Activated CD4-positive, alpha-beta T cell treated with anti-CD3 and anti-CD28 coated beads for 36 hours (primary cell): ENCODE data around the gene IL31RA. TPM values are rescaled to one million over a fixed set of nuclear protein-coding genes. Genes with fewer than 3 reads are reported as not detected.

Source experiments
- ATAC-seq: fragments of 200-7000 bp; cut with Tn5 transposase; one replicate; pipeline ENCODE4 v1.10.0; 2021; ENCODE audit warnings: mild to moderate bottlenecking, moderate library complexity
- CTCF ChIA-PET: fragments of 350-600 bp; sonication (Branson Sonifier 250); formaldehyde crosslinking; loops from one replicate; lab custom pipeline; 2021; ENCODE audit warnings: antibody characterized with exemption; lab: Charles Lee
- POLR2A ChIA-PET: fragments of 350-600 bp; sonication (Branson Sonifier 250); formaldehyde crosslinking; loops from one replicate; lab custom pipeline; 2021; ENCODE audit warnings: antibody characterized with exemption, inconsistent platforms; lab: Charles Lee
- DNase-seq: peaks from one replicate; pipeline ENCODE4 v3.0.0-alpha.2; 2020
- H3K27ac Mint-ChIP-seq: one replicate; pipeline ENCODE4 v1.8.0; 2021; ENCODE audit warnings: mixed read lengths
- H3K27me3 Mint-ChIP-seq: one replicate; pipeline ENCODE4 v1.8.0; 2021; ENCODE audit warnings: mixed read lengths
- H3K36me3 Mint-ChIP-seq: one replicate; pipeline ENCODE4 v1.8.0; 2021; ENCODE audit warnings: low read depth, mixed read lengths
- H3K4me1 Mint-ChIP-seq: one replicate; pipeline ENCODE4 v1.8.0; 2021; ENCODE audit warnings: mixed read lengths
- H3K4me3 Mint-ChIP-seq: one replicate; pipeline ENCODE4 v1.8.0; 2021; ENCODE audit warnings: mild to moderate bottlenecking, moderate library complexity, mixed read lengths
- H3K9me3 Mint-ChIP-seq: one replicate; pipeline ENCODE4 v1.8.0; 2021; ENCODE audit warnings: low read depth, mixed read lengths
- intact Hi-C, 2 experiments: fragments of 100-400 bp; cut with DNase I in 1 of 2; cut with micrococcal nuclease in 1 of 2; formaldehyde crosslinking; loops; one replicate each; pipeline versions ENCODE4 v1.14.2 to v1.15.1; 2022 to 2024; cut with DNase I, micrococcal nuclease
- total RNA-seq, 2 experiments: library from RNA; stranded (reverse); gene quantifications; one replicate each; pipeline ENCODE4 v1.2.3, GENCODE V29; 2021

Gene IL31RA
- total RNA-seq, 2 experiments from 2014 or later, result not detected

- CTCF ChIA-PET, result no interaction called here
- POLR2A ChIA-PET, result no interaction called here
- Mint-ChIP-seq H3K4me3 (no peak overlapping the region), H3K9me3 (no peaks in the 10 kb centered on the region), H3K36me3 (no peaks in the 10 kb centered on the region), H3K27ac (no peak overlapping the region), H3K27me3 (no peaks in the 10 kb centered on the region), H3K4me1 (peaks cover 15% of the 10 kb centered on the region)
- ATAC-seq, result no peak
- intact Hi-C loops, result loop anchor here in 1 of 2 experiments (5.0 kb wide), 1 partner anchor 743 kb away; the partner anchor contains the start of gene CDC20B
- no peak for DNase-seq
These were observed 63.8 kb downstream of the IL31RA start for GRCh38 chr5:55914971-55915370.

GRCh38 chr5:55915783-55916182 lies 64.6 kb downstream of the IL31RA start:
- Mint-ChIP-seq H3K36me3 (no peaks in the 10 kb centered on the region), H3K9me3 (no peaks in the 10 kb centered on the region), H3K4me1 (peaks cover 15% of the 10 kb centered on the region), H3K27ac (no peak overlapping the region), H3K4me3 (no peak overlapping the region), H3K27me3 (no peaks in the 10 kb centered on the region)
- ATAC-seq (no peak), DNase-seq (no peak)
- intact Hi-C loops, result loop anchor here in 1 of 2 experiments (5.0 kb wide), 1 partner anchor 743 kb away; the partner anchor contains the start of gene CDC20B
- POLR2A ChIA-PET, result no interaction called here
- CTCF ChIA-PET, result interaction anchor here (0.6 kb wide), 1 partner anchor 21 kb away, joined by 3 read pairs; no protein-coding TSS in a partner anchor

- H3K27ac Mint-ChIP-seq, result no peak overlapping the region
- no peak for ATAC-seq
These were observed 65.8 kb downstream of the IL31RA start for GRCh38 chr5:55916986-55917385.

GRCh38 chr5:55917402-55918086 lies 66.4 kb downstream of the IL31RA start:
- Mint-ChIP-seq H3K4me3 (no peak overlapping the region), H3K9me3 (no peaks in the 10 kb centered on the region), H3K27ac (no peak overlapping the region), H3K36me3 (no peaks in the 10 kb centered on the region), H3K27me3 (no peaks in the 10 kb centered on the region), H3K4me1 (peaks cover 10% of the 10 kb centered on the region)
- intact Hi-C loops, result loop anchor here in 1 of 2 experiments (5.0 kb wide), 1 partner anchor 745 kb away; the partner anchor contains the start of gene CDC20B
- DNase-seq, result no peak
- ATAC-seq, result no peak
- POLR2A ChIA-PET, result no interaction called here
- CTCF ChIA-PET, result interaction anchor here (0.5 to 0.9 kb wide), 2 partner anchors 16 to 1571 kb away, joined by 3 to 4 read pairs; no protein-coding TSS in a partner anchor

More at GRCh38 chr5:55916986-55917385, 65.8 kb downstream of the IL31RA start:
- ChIA-PET POLR2A (interaction anchor here (0.5 kb wide), 1 partner anchor 143 kb away, joined by 3 read pairs; no protein-coding TSS in a partner anchor), CTCF (no interaction called here)
- intact Hi-C loops, result loop anchor here in 1 of 2 experiments (5.0 kb wide), 1 partner anchor 745 kb away; the partner anchor contains the start of gene CDC20B
- Mint-ChIP-seq H3K9me3 (no peaks in the 10 kb centered on the region), H3K4me3 (no peak overlapping the region), H3K36me3 (no peaks in the 10 kb centered on the region), H3K4me1 (peaks cover 13% of the 10 kb centered on the region), H3K27me3 (no peaks in the 10 kb centered on the region)
- no peak for DNase-seq

- H3K27ac Mint-ChIP-seq, result no peak overlapping the region
- CTCF ChIA-PET, result interaction anchor here (0.5 to 0.9 kb wide), 2 partner anchors 17 to 1571 kb away, joined by 3 to 4 read pairs; no protein-coding TSS in a partner anchor
- no peak overlapping the region for H3K4me3 Mint-ChIP-seq
These were observed 67.2 kb downstream of the IL31RA start for GRCh38 chr5:55918087-55919035.

GRCh38 chr5:55919625-55920024 lies 68.5 kb downstream of the IL31RA start:
- intact Hi-C loops, result loop anchor here in 1 of 2 experiments (5.0 kb wide), 1 partner anchor 747 kb away; the partner anchor contains the start of gene CDC20B
- Mint-ChIP-seq H3K4me3 (no peak overlapping the region), H3K27ac (no peak overlapping the region), H3K36me3 (no peaks in the 10 kb centered on the region), H3K27me3 (no peaks in the 10 kb centered on the region), H3K9me3 (no peaks in the 10 kb centered on the region), H3K4me1 (peaks cover 18% of the 10 kb centered on the region)
- DNase-seq (no peak), ATAC-seq (no peak)
- ChIA-PET CTCF (interaction anchor here (0.6 to 1.1 kb wide), 4 partner anchors 12 to 363 kb away, joined by 3 to 4 read pairs (median 3); no protein-coding TSS in a partner anchor), POLR2A (no interaction called here)

More at GRCh38 chr5:55918087-55919035, 67.2 kb downstream of the IL31RA start:
- ATAC-seq (peak; percentile 83), DNase-seq (peak; percentile 45)
- POLR2A ChIA-PET, result no interaction called here
- H3K27me3 Mint-ChIP-seq, result no peaks in the 10 kb centered on the region
- no peaks in the 10 kb centered on the region for H3K9me3 Mint-ChIP-seq
- peaks cover 15% of the 10 kb centered on the region for H3K4me1 Mint-ChIP-seq
- intact Hi-C loops, result loop anchor here in 1 of 2 experiments (5.0 kb wide), 1 partner anchor 746 kb away; the partner anchor contains the start of gene CDC20B
- no peaks in the 10 kb centered on the region for H3K36me3 Mint-ChIP-seq

- intact Hi-C loops, result no loop called here
These were observed 69.6 kb downstream of the IL31RA start for GRCh38 chr5:55920784-55921183.

GRCh38 chr5:55921617-55922016 lies 70.5 kb downstream of the IL31RA start:
- CTCF ChIA-PET, result interaction anchor here (0.6 to 1.1 kb wide), 3 partner anchors 14 to 130 kb away, joined by 3 to 4 read pairs (median 3); no protein-coding TSS in a partner anchor
- no peak overlapping the region for H3K4me3 Mint-ChIP-seq
- DNase-seq, result no peak
- no peaks in the 10 kb centered on the region for H3K27me3 Mint-ChIP-seq
- H3K9me3 Mint-ChIP-seq, result no peaks in the 10 kb centered on the region
- peaks cover 18% of the 10 kb centered on the region for H3K4me1 Mint-ChIP-seq
- intact Hi-C loops, result no loop called here
- no peak overlapping the region for H3K27ac Mint-ChIP-seq
- POLR2A ChIA-PET, result no interaction called here
- H3K36me3 Mint-ChIP-seq, result no peaks in the 10 kb centered on the region
- no peak for ATAC-seq

More at GRCh38 chr5:55920784-55921183, 69.6 kb downstream of the IL31RA start:
- no peak overlapping the region for H3K4me3 Mint-ChIP-seq
- POLR2A ChIA-PET, result interaction anchor here (0.6 kb wide), 1 partner anchor 10 kb away, joined by 3 read pairs; no protein-coding TSS in a partner anchor
- H3K27me3 Mint-ChIP-seq, result no peaks in the 10 kb centered on the region
- DNase-seq (no peak), ATAC-seq (no peak)
- H3K4me1 Mint-ChIP-seq, result peaks cover 18% of the 10 kb centered on the region
- CTCF ChIA-PET, result interaction anchor here (0.6 to 1.1 kb wide), 4 partner anchors 15 to 362 kb away, joined by 3 to 4 read pairs (median 3); no protein-coding TSS in a partner anchor
- H3K9me3 Mint-ChIP-seq, result no peaks in the 10 kb centered on the region
- H3K27ac Mint-ChIP-seq, result no peak overlapping the region
- H3K36me3 Mint-ChIP-seq, result no peaks in the 10 kb centered on the region

GRCh38 chr5:55923177-55923771 lies 72.1 kb downstream of the IL31RA start:
- Mint-ChIP-seq H3K27ac (peak overlapping the region; percentile 89), H3K27me3 (no peaks in the 10 kb centered on the region), H3K9me3 (no peaks in the 10 kb centered on the region), H3K4me3 (peak overlapping the region; percentile 70), H3K4me1 (peaks cover 15% of the 10 kb centered on the region), H3K36me3 (no peaks in the 10 kb centered on the region)
- ChIA-PET CTCF (interaction anchor here (0.5 to 3.6 kb wide), 3 partner anchors 12 to 598 kb away, joined by 3 to 19 read pairs (median 3); no protein-coding TSS in a partner anchor), POLR2A (no interaction called here)
- peak; percentile 64 for ATAC-seq
- peak; percentile 41 for DNase-seq
- intact Hi-C loops, result no loop called here

GRCh38 chr5:55923865-55924500 lies 72.8 kb downstream of the IL31RA start:
- ChIA-PET POLR2A (interaction anchor here (1.1 kb wide), 1 partner anchor 9 kb away, joined by 3 read pairs; no protein-coding TSS in a partner anchor), CTCF (interaction anchor here (0.6 to 3.6 kb wide), 4 partner anchors 12 to 597 kb away, joined by 3 to 19 read pairs (median 4); no protein-coding TSS in a partner anchor)
- Mint-ChIP-seq H3K4me1 (peaks cover 15% of the 10 kb centered on the region), H3K4me3 (peak overlapping the region; percentile 70), H3K36me3 (no peaks in the 10 kb centered on the region), H3K27ac (no peak overlapping the region), H3K27me3 (no peaks in the 10 kb centered on the region), H3K9me3 (no peaks in the 10 kb centered on the region)
- ATAC-seq, result peak; percentile 27
- DNase-seq, result no peak
- intact Hi-C loops, result no loop called here
